HG03439 (cell line): Measurements from ENCODE around the gene NDST3.

Experiments used
- ATAC-seq: cut with Tn5 transposase; IDR thresholded peaks from one replicate; pipeline ENCODE4 v1.9.1; 2021; ENCODE audit warnings: mild to moderate bottlenecking, moderate library complexity; ENCODE audit not compliant: unreplicated experiment

NDST3 gene

DNA sequence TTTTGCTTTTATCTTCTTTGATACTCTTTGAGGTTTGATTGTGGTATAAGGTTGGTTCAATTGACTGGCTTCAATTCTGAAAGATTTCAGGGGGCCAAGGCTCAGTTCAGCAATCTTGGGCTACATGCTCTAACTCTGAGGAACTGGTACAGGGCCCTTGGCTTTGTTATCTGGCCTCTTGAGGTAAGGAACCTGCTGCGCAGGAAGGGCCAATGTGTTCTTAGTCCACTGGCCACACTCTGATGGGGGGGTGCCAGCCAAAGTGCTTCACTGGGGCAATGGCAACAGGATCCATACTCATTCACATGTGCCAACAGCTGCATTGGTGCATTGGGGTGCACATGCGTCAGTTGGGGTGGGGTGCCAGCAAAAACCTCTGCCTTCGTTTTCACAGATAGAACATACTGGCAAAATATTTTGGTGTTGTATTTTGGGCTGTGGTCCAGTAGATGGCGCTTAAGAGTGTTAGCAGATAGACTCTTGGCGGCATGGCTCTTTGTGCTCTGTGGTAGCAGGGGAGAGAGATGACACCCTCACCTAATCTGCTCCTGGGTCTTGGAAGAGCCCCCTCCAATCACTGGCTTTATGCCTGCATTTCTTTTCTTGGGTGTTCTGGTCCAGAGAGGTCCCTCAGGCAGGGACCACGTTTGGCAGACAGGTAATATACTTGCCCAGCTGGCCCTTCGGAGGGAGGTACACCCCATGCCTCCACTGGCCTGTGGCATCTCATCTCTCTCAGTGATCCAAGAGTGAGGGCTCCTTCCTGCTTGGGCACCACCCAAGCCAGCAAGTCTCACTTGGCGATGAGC is 42.9 kb downstream of the NDST3 start:
- peak; percentile 85 for ATAC-seq

DNA sequence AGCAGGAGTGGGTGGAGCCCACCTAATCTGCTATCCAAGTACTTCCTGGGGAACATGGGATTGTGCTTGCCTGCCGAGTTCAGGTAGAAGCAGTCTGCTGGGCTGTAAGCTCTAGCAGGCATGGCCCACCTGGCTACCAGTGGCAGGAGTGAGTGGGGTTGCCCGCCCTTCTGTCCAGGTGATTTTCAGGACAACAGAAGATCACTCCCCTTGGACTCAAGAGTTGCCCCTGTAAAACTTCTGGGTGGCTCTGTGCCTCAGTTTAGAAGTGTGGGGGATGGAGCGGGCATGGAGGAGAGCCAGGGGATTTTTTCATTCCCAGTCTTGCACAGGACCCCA is 43.5 kb downstream of the NDST3 start:
- no peak for ATAC-seq

DNA sequence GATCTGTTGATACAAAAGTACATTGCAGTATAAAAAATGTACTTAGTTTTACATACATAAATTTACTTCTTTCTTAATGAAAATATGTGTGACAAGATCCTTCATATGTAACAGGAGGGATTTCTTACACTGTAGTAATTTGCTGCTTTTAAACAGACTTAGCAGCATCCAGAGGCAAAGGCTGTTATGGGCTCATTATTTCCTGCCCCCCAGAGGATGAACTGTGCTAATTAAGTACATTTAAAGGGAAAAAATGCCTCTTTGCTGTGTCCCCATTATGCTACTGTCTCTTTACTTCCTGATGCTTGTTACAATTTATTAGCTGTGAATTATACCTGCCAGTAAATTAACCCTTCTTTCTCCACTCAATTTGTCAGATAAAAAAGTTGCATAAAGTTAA is 47.1 kb downstream of the NDST3 start:
- ATAC-seq: no peak

DNA sequence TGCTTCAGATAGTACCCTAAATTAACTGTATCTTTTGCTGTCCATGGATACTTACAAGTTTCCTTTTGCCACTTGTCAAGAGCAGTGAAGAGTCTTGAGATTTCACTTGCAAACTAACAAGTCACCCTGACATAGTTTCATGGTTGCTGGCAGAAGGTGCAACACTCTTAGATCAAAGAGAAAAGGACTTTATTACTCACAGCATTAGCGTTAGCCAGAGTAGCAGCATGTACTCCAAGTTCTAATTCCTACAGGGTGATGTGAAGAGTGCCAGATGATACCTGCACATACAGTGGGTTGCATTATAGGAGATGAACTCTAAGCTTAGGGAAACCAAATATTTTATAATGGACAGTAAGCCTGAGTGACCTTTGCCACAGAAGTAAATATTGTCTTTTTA is 47.9 kb downstream of the NDST3 start:
- no peak for ATAC-seq

GRCh38 chr4:118085700-118086099 is 51.4 kb downstream of the NDST3 start:
- ATAC-seq: no peak

- ATAC-seq: no peak
Measured at GRCh38 chr4:118086344-118086743, 52.1 kb downstream of the NDST3 start.

GRCh38 chr4:118087366-118087765 is 53.1 kb downstream of the NDST3 start:
- ATAC-seq: no peak

DNA sequence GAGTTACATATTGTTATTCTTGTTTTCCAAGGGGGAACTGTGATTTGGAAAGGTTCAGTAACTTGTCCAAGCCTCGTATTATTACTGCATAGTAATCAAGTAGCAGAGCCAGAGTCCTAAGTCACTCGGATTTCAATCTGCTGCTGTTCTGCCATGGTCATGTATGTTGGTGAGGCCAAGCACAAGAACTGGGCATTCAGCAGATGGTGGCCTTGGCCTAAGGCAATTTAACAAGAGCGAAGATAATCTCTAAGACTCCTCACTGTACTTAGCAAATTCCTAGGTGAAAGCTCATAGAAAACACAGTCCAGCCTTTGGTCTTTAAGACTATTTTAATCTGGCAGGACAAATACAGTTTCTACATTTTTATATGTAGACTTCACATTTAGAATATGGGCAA is 64.8 kb downstream of the NDST3 start:
- ATAC-seq: no peak

DNA sequence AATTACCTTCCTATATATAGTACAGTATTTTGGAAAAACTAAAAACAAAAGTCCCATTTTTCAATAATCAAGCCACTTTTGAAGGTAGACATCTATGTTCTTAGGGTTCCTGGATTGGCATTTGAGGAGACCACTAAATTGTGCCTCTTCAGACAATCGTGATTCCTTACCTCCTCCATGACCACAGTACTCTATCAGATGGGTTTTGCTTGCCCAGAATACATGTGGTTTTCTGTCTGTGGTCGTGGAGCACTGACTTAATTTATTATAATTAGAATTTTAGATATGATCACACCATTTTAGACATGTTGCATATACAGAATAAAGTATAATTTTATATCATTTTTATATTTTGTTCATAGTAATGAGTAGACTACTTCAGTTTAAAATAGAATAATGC is 67.9 kb downstream of the NDST3 start:
- ATAC-seq: no peak

- no peak for ATAC-seq
Measured at GRCh38 chr4:118112117-118113046, 78.1 kb downstream of the NDST3 start.

GRCh38 chr4:118113220-118113619 is 78.9 kb downstream of the NDST3 start:
- peak; percentile 87 for ATAC-seq

- ATAC-seq: no peak
Measured at GRCh38 chr4:118114720-118115119, 80.4 kb downstream of the NDST3 start.

- no peak for ATAC-seq
Measured at GRCh38 chr4:118120120-118120760, 86.0 kb downstream of the NDST3 start.

DNA sequence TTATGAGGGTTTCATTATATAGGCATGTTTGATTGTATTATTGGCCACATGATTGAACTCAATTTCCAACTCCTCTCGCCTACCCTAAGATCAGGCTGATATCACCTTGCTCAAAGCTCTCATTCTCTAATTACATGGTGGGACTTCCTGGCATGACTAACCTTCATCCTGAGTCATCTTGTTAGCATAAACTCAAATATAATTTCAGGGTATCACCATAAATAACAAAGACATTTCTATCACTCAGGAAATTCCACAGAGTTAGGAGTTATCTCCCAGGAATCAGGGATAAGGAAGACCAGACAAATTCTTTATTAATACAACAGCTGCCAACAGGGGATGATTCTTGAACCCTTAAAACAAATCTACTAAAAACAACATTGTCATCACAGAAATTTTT is 90.7 kb downstream of the NDST3 start:
- no peak for ATAC-seq

DNA sequence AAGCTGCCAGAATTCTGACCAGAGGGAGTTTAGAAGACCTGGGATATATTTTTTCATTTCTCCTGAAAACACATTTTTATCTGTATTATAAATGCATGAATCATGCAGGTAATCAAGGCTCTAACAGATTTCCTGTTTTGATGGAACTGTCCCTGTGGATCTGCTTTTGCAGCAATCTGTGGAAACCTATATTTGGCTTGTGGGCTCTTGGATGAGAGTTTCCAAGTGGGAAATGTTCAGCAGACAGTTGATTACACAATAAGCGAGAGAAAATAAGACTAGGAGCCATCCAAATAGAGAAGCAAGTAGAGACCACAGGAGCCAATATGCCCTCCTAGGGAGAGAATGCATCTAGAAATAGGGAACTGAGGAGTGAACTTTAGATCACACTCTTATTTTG is 105.0 kb downstream of the NDST3 start:
- no peak for ATAC-seq

- no peak for ATAC-seq
Measured at GRCh38 chr4:118141240-118141639, 107.0 kb downstream of the NDST3 start.

- no peak for ATAC-seq
Measured at GRCh38 chr4:118154649-118155048, 120.4 kb downstream of the NDST3 start.

GRCh38 chr4:118155516-118155915 is 121.2 kb downstream of the NDST3 start:
- ATAC-seq: no peak

DNA sequence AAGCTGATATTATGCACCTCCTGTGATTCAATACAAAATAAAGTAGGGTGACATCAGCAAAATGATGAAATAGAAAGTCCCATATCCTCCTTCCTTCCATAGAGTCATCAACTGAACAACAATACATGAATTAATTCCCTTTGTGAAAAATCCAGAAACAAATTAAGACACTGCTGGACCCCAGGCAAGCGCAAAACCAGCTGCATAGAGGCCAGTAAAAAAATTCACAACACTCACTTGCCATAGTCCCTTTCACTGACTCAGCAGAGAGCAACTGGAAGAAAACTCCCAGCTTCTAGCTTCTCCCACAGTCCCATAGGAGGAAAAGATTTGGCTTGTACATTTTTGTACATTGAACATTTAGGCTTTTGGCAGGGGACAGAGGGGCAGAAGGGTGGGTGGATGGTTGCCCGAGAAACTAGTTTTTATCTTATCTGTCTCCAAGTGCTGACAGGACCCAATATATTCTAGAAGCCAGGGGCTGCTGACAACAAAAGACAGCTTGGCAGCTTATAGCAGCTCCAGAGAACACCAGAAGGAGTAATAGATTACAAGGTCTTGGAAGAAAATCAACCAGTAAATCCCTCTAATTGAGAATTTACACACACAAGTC is 124.6 kb downstream of the NDST3 start:
- ATAC-seq: no peak

DNA sequence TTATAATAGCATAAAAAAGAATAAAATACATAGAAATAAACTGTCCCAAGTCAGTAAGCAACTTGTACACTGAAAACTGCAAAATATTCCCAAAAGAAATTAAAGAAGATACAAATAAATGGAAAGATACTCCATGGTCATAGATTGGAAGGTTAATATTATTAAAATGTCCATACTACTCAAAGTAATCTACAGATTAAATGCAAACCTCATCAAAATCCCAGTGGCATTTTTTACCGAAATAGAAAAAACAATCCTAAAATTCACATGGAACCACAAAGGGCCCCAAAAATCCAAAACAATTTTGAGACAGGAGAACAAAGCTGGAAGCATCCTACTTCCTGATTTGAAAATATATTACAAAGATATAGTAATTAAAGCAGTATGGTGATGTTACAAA is 133.0 kb downstream of the NDST3 start:
- ATAC-seq: no peak

DNA sequence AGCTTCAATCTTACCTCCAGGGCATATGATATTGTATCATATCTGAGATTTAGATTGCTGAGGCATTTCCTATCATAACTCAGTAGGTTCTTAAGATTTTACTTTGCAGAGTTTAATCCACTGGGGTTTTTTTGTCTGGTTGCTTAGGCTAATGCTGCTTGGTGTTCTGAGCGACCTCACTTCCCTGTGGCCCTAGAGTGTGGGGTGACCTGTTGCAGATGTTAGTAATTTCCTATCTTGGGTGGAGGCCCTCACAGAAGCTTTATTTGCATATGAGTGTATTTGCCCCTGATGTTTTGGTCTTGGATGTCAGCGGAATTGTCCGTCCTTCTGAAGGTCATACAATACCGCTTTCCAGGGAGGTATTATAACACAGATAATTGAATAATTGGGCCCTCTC is 137.1 kb downstream of the NDST3 start:
- ATAC-seq: no peak
